GM19023 (cell line): ENCODE measurements around the gene UCP3.

Experiments
- ATAC-seq: cut with Tn5 transposase; IDR thresholded peaks from one replicate; pipeline ENCODE4 v1.9.1; 2021; ENCODE audit warnings: mild to moderate bottlenecking, moderate library complexity; ENCODE audit not compliant: unreplicated experiment

UCP3 gene

GRCh38 chr11:73956876-73957653 lies 51.8 kb downstream of the UCP3 start:
- no peak for ATAC-seq

DNA sequence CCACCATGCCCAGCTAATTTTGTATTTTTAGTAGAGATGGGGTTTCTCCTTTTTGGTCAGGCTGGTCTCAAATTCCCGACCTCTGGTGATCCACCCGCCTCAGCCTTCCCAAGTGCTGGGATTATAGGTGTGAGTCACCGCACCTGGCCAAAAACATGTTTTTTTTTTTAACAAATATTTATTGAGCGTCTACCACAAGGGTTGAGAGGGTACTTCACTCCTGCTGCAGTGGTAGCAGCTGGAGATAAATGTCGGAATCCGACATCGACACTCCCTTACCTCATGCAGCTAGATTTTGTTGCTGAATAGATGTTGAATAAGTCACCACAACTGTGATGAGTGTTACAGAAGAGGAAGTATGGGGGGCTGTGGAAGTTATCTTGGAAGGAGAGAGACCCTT lies 57.1 kb downstream of the UCP3 start:
- ATAC-seq: no peak

- peak; percentile 87 for ATAC-seq
These were observed 57.8 kb downstream of the UCP3 start, which contains the start of gene DNAJB13 for GRCh38 chr11:73950869-73951710. DNAJB13 (plus strand) TSS chr11:73951026; CDS start chr11:73951070, 44 bp downstream.
